ENCODE data around the gene PAK5. TPM values are rescaled to one million over a fixed set of nuclear protein-coding genes. Genes with fewer than 3 reads are reported as not detected.

PAK5 gene
- total RNA-seq, 1 donor from 2014 or later: not detected

DNA sequence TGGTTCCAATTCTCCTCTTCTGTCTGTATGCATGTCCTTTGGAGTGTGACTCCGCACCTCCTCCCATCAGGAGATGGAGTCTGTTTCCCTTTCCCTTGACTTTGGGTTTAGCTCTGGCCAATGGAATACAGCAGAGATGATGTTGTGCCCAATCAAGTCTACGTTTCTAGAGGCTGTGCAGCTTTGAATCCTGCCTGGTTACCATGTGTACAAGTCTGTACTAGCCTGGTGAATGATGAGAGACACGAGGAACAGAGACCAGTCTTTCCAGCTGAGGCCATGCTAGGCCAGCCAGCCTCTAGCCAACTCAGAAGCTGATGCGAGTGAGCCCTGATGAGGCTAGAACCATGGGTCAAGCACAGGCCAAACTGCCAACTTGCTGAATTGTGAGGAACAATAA, 241.3 kb downstream of the PAK5 start:
- intact Hi-C loops (cut with DNase I): no loop called here
- DNase-seq (ENCODE audit: low spot score): no peak

- intact Hi-C loops (cut with DNase I): no loop called here
- no peak for DNase-seq (ENCODE audit: low spot score)
Measured at GRCh38 chr20:9595763-9596162, 243.1 kb downstream of the PAK5 start.

DNA sequence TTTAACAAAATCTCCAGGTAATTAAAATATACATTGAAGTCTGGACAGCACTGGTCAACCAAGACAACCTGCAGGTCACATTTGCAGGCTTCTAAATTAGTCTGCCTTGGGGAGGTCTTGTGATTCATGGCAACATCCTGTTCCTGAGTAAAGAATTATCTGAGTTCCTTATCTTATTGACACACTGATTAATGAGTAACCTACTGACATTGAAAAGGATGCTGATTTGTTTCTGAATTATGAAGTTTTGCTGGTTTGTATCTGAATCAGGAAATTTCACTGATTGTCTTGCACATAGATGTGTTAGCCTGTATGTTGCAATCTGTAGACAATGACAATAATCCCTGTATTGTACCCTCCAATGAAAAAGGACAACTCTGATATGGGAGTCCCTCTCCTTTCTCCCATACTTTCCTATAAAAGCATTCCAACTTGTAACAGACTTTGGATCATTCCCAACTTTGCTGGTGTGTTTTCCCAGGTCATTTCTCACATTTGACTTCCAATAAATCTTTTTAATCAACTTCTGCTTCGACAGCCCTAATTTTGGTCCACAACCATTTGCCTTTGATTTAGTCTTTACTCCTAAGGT, 244.5 kb downstream of the PAK5 start:
- intact Hi-C loops (cut with DNase I): no loop called here
- DNase-seq (ENCODE audit: low spot score): no peak

DNA sequence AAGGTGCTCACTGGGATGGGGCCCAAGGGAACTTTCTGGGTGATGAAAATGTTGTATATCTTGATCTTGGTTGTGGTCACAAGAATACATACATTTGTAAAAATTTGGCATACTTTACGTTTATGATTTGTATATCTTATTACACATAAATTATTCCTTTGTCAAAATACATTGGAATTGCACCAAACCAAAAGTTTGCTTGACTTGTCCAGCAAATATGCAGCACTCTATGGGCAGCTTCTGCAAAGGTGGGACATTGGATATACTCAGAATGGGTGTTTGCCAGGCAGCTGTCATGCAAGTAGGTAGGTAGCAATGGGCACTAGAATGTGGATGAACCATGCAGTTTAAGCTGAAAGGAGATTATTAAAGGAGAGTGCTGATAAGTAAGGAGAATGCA, 246.5 kb downstream of the PAK5 start:
- intact Hi-C loops (cut with DNase I): no loop called here
- no peak for DNase-seq (ENCODE audit: low spot score)

DNA sequence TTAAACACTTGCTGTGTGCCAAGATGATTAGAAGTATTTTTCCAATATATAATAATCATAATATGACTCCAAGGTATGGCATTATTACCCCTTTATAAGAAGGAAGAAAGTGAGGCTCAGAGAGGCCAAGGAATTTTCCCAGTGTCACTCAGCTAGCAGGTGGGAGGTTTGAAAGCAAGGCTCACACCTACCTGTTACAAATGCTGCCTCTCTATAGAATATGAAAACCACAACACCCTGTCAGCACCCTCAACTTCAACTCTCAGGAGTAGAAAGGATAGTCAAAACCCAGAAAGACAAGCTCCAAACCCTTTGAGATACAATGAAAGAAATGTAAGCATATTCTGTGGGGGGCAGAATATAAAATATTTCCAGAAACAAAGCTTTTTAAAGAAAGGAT, 247.8 kb downstream of the PAK5 start:
- intact Hi-C loops (cut with DNase I): no loop called here
- DNase-seq (ENCODE audit: low spot score): no peak

- intact Hi-C loops (cut with DNase I): no loop called here
- no peak for DNase-seq (ENCODE audit: low spot score)
Measured at GRCh38 chr20:9590189-9590588, 248.7 kb downstream of the PAK5 start.

GRCh38 chr20:9588706-9589105, 250.2 kb downstream of the PAK5 start:
- intact Hi-C loops (cut with DNase I): no loop called here

DNA sequence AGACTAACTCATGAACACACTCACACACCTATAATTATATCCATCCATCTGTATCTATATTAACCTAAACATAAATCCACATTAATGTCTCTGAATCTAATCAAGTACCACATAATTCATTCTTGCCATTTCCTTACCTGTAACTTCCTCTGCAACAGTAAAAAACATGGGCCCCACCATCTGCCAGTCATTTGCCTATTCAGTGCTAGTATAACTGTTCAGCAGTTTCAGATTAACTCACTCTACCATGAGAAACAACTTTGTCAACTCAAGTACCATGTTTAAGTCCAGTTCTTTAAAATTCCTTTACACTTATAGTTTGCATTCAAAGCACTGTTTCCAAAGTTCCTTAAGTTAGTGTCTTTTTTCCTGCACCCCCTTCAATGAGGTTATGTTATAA, 255.7 kb downstream of the PAK5 start:
- intact Hi-C loops (cut with DNase I): no loop called here
- DNase-seq (ENCODE audit: low spot score): no peak

More at GRCh38 chr20:9588706-9589105, 250.2 kb downstream of the PAK5 start:
- DNase-seq (ENCODE audit: low spot score): no peak

GRCh38 chr20:9582137-9582536, 256.7 kb downstream of the PAK5 start:
- no peak for DNase-seq (ENCODE audit: low spot score)
- intact Hi-C loops (cut with DNase I): no loop called here

GRCh38 chr20:9581509-9581908, 257.4 kb downstream of the PAK5 start:
- intact Hi-C loops (cut with DNase I): no loop called here
- no peak for DNase-seq (ENCODE audit: low spot score)

DNA sequence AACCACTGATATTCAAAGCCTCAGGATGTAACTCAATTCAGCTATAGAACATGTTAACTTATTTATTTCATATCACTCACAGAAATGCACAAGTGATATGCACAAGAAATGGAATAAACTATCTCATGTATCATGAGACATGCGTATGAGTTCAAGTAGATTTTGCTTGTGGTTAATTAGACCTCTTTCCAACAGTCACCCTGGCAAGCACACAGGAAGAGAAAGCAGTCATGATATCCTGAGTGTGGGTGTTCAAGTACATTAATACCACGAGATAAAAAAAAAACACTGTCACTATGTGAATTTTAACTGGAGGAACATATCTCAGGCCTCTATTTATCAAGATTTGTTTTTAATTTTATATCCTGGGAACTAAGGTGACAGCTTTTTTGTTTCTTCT, 260.3 kb downstream of the PAK5 start:
- DNase-seq (ENCODE audit: low spot score): no peak
- intact Hi-C loops (cut with DNase I): no loop called here

DNA sequence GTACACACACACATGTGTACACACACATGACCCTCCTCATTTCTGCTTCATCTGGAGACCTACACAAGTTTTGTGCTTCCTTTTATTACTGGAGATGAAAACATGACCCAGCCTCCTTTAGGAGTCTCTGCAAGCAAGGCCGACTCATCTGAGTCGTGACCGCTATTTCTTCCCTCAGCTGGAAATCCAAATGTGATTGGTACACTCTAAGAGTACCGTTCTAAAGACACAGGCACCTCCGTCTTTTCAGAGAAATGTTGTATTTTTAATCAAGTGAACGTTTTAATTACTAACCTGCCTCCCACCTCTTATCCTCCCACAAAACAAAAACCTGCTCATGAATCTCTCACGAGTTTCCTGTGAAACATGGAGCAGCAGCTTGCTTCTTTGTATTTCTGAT, 261.5 kb downstream of the PAK5 start:
- intact Hi-C loops (cut with DNase I): no loop called here
- no peak for DNase-seq (ENCODE audit: low spot score)

DNA sequence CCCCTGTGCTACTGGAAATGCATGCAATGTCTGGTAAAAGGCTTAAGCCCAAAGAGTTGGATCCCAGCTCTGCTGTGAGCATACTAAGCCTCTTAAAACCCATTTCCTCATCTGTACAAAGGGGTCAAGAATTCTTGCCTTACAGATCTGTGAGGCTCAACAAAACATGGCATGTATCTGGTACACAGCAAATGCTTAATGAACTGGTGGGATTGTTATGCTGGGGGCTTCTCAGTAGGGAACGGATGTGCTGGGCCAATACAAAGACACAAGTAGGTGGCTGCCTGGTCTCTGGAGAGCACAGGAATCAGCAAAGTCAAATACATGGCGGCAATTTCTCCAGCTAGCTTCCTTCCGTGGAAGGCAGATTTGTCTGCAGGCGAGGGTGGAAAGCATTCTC, 262.2 kb downstream of the PAK5 start:
- DNase-seq (ENCODE audit: low spot score): no peak

GRCh38 chr20:9575836-9576235, 263.0 kb downstream of the PAK5 start:
- no peak for DNase-seq (ENCODE audit: low spot score)
- intact Hi-C loops (cut with DNase I): no loop called here

More for the DNA sequence above, 262.2 kb downstream of the PAK5 start:
- intact Hi-C loops (cut with DNase I): no loop called here

DNA sequence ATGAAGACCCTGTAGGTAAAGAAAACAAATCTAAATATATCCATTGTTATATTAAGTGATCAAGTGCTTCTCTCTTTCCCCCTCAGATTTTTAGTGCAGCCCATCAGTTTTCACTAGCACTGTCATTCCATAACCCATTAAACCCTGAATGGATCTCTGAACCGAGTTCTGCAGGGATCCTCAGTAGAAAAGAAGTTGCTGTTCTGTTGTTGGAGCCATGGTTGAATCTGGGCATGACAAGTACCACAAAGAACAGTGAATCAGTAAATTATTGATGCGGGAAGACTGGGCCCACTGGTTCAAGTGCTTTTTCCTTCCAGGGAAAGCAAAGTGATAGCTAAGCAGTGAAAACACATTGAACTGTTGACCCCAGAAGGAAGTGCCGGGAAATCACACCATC, 264.1 kb downstream of the PAK5 start:
- no peak for DNase-seq (ENCODE audit: low spot score)
- intact Hi-C loops (cut with DNase I): no loop called here

DNA sequence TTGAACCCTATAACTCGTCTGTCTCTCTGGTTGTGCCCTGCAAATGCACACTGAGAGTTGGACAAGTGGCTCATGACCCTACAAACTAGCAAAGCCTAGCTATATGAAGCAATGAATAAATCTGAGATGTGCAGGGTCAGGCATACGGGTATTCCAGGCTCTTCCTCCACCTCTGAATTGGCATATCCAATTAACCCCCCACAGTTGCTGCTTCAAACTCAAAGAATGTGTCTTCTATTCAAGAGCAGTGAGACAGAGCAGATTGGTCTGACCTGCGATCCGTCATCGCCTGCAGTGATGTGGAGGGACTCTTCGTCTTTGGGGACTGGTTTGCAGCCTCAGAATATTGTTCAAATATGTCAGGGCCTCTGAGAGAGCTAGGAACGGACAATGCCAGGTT, 264.7 kb downstream of the PAK5 start:
- DNase-seq (ENCODE audit: low spot score): no peak
- intact Hi-C loops (cut with DNase I): no loop called here

- DNase-seq (ENCODE audit: low spot score): no peak
- intact Hi-C loops (cut with DNase I): no loop called here
Measured at GRCh38 chr20:9573335-9574151, 265.3 kb downstream of the PAK5 start.

- DNase-seq (ENCODE audit: low spot score): no peak
- intact Hi-C loops (cut with DNase I): no loop called here
Measured at GRCh38 chr20:9572670-9573069, 266.2 kb downstream of the PAK5 start.

DNA sequence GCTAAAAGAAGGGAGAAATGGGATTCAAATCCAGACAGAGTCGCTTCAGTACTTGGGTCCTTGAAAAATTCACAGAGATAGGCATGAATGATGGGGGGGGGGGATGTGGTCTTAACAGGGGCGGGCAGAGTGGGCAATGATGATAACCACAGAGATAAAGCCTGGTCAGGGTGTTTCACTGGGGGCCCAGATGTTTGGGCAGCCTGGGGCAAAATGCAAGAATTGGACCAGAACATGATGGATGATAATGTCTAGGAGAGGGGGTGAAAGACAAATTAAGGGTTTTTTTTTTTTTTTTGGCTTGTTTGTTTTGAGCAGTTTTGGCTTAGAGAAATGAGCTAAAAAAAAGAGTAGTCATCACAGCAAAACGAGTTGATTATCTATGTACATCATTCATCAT, 267.1 kb downstream of the PAK5 start:
- DNase-seq (ENCODE audit: low spot score): no peak
- intact Hi-C loops (cut with DNase I): no loop called here

GRCh38 chr20:9570612-9571011, 268.3 kb downstream of the PAK5 start:
- intact Hi-C loops (cut with DNase I): no loop called here
- DNase-seq (ENCODE audit: low spot score): no peak

DNA sequence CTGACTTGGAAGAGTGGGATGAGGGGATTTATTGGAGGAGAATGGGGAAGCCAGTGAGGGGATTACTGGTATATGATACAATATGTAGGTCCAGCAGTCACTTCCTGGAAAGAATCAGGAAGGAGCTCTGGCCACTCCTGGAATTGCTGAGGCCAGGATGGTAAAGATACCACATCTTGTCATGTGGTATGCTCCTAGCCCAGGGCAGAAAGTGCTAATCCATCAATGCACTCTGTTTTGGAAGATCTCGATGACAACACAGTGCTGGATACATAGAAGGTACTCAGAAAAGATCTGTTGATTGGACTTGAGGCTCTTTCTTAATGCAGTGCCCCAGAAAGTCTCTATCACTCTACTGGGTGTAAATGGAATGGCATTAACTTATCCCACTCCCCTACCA, 271.9 kb downstream of the PAK5 start:
- no peak for DNase-seq (ENCODE audit: low spot score)
- intact Hi-C loops (cut with DNase I): no loop called here

Data from cardiac septum (tissue), 1 donor.